ENCODE results near the gene STRN. TPM values are rescaled to one million over a fixed set of nuclear protein-coding genes. Genes with fewer than 3 reads are reported as not detected.
"Not testable (repeated sequence)": the region's sequence is repeated elsewhere in the genome, so short reads cannot be mapped to it uniquely, and the experiment has no call there.

STRN gene
- total and polyA plus RNA-seq, 10 of the 15 experiments (the other 5 are each of a cell fraction or from before 2014, with no cell fraction given) = 1.00 to 19.2 (median 9.1) TPM

DNA sequence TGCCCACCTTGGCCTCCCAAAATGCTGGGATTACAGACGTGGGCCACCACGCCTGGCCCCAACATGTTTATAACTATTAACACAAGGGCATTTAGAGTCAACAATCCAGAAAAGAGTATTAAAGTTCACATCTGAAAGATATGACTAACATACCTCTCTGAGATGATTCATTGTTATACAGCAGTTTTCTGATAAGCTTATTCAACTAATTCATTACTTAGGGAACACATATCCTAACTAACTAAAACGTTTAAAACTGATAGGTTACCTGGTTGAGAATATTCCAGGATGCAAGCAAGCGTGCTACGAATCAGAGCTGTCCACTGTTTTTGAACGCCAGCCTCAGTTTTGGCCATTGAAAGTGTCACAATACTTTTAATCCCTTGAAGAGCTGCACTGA is 34.0 kb upstream of the STRN start:
- no peak overlapping the region for H2AFZ ChIP-seq (ENCODE audit: control insufficient read depth, low read depth, low read length)
- in situ Hi-C loops (cut with MboI) = no loop called here
- RAD21 ChIA-PET (ENCODE audit: unreplicated experiment) = no interaction called here
- H3K4me3 ChIP-seq = no peak overlapping the region
- no TSS peak for BruUV-seq (replicated peaks)
- intact Hi-C loops (cut with micrococcal nuclease; ENCODE audit: unreplicated experiment) = no loop called here
- CTCF ChIA-PET = interaction anchor here (1.0 to 1.5 kb wide), 2 partner anchors 24 to 215 kb away, joined by 3 to 5 read pairs; no protein-coding TSS in a partner anchor
- H4K20me1 ChIP-seq (ENCODE audit: control insufficient read depth, insufficient read depth) = no peaks in the 10 kb centered on the region
- POLR2A ChIA-PET = no interaction called here
- H3K27me3 ChIP-seq (replicated peaks in 1 of 2; ENCODE audit: control insufficient read depth in 2 of 2, insufficient read depth in 2 of 2, low read length in 1 of 2) = no peaks in the 10 kb centered on the region
- no peak overlapping the region for H3K9ac ChIP-seq (ENCODE audit: control insufficient read depth, insufficient read depth, low read length)
- H3K9me3 ChIP-seq (replicated peaks; ENCODE audit: control insufficient read depth, insufficient read depth, low read length) = no peaks in the 10 kb centered on the region
- SMC1A ChIA-PET (ENCODE audit: uncharacterized antibody, unreplicated experiment) = interaction anchor here (1.9 kb wide), 1 partner anchor 180 kb away, joined by 4 read pairs; no protein-coding TSS in a partner anchor
- H3K79me2 ChIP-seq (ENCODE audit: control insufficient read depth, insufficient read depth, low read length) = no peaks in the 10 kb centered on the region
- peaks cover 9% of the 10 kb centered on the region for H3K4me1 ChIP-seq (ENCODE audit: control insufficient read depth, insufficient read depth, low read length)
- H3K36me3 ChIP-seq (ENCODE audit: control insufficient read depth in 2 of 2, insufficient read depth in 2 of 2, low read length in 1 of 2) = peaks cover 1 to 14% of the 10 kb centered on the region in 2 experiments
- ATAC-seq = no peak
- 88% methylated on average over 6 of the region's 6 CpGs for WGBS (ENCODE audit: insufficient coverage, insufficient replicate concordance, low lambda C conversion rate, missing lambda C conversion rate)
- H3K27ac ChIP-seq (ENCODE audit: control insufficient read depth, insufficient read depth) = no peak overlapping the region
- no peak overlapping the region for H3K4me2 ChIP-seq (ENCODE audit: control insufficient read depth, insufficient read depth)
- TF ChIP-seq ZNF622 (IDR thresholded peaks at IDR 0.05) (no peak), BMI1 (IDR thresholded peaks at IDR 0.05; ENCODE audit: borderline replicate concordance) (no peak), GABPA (IDR thresholded peaks at IDR 0.05; ENCODE audit: low read depth) (no peak), EGR1 (IDR thresholded peaks at IDR 0.05; ENCODE audit: borderline replicate concordance in 1 of 2, low read depth in 2 of 2, low read length in 2 of 2) (no peak), MYC (IDR thresholded peaks at IDR 0.05; ENCODE audit: insufficient read depth, insufficient read length, insufficient replicate concordance, low read length, severe bottlenecking) (no peak)
- TF ChIP-seq, protein P1, sequence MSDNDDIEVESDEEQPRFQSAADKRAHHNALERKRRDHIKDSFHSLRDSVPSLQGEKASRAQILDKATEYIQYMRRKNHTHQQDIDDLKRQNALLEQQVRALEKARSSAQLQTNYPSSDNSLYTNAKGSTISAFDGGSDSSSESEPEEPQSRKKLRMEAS (IDR thresholded peaks at IDR 0.05; ENCODE audit: low read depth, low read length) = no peak
- TF ChIP-seq, protein P2, sequence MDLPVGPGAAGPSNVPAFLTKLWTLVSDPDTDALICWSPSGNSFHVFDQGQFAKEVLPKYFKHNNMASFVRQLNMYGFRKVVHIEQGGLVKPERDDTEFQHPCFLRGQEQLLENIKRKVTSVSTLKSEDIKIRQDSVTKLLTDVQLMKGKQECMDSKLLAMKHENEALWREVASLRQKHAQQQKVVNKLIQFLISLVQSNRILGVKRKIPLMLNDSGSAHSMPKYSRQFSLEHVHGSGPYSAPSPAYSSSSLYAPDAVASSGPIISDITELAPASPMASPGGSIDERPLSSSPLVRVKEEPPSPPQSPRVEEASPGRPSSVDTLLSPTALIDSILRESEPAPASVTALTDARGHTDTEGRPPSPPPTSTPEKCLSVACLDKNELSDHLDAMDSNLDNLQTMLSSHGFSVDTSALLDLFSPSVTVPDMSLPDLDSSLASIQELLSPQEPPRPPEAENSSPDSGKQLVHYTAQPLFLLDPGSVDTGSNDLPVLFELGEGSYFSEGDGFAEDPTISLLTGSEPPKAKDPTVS (IDR thresholded peaks at IDR 0.05; ENCODE audit: low read depth, low read length) = no peak
- no peak for DNase-seq (ENCODE audit: low read depth, low spot score)
- FAIRE-seq = no peak

DNA sequence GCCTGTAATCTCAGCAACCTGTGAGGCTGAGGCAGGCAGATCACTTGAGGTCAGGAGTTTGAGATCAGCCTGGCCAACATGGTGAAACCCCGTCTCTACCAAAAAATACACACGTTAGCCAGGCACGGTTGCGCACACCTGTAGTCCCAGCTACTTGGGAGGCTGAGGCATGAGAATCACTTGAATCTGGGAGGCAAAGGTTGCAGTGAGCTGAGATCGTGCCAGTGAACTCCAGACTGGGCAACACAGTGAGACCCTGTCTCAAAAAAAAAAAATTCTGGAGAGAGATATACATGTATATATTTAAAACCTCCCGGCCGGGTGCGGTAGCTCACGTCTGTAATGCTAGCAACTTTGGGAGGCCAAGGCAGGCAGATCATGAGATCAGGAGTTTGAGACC is 33.1 kb upstream of the STRN start:
- intact Hi-C loops (cut with micrococcal nuclease; ENCODE audit: unreplicated experiment); H3K4me2 ChIP-seq (ENCODE audit: control insufficient read depth, insufficient read depth); H3K4me3 ChIP-seq; RAD21 ChIA-PET (ENCODE audit: unreplicated experiment); POLR2A ChIA-PET; H4K20me1 ChIP-seq (ENCODE audit: control insufficient read depth, insufficient read depth); H3K27me3 ChIP-seq (replicated peaks in 1 of 2; ENCODE audit: control insufficient read depth in 2 of 2, insufficient read depth in 2 of 2, low read length in 1 of 2); H3K79me2 ChIP-seq (ENCODE audit: control insufficient read depth, insufficient read depth, low read length); FAIRE-seq; ATAC-seq; H3K4me1 ChIP-seq (ENCODE audit: control insufficient read depth, insufficient read depth, low read length); H3K9ac ChIP-seq (ENCODE audit: control insufficient read depth, insufficient read depth, low read length); BruUV-seq (replicated peaks); SMC1A ChIA-PET (ENCODE audit: uncharacterized antibody, unreplicated experiment); H3K27ac ChIP-seq (ENCODE audit: control insufficient read depth, insufficient read depth); DNase-seq (ENCODE audit: low read depth, low spot score); H2AFZ ChIP-seq (ENCODE audit: control insufficient read depth, low read depth, low read length); in situ Hi-C loops (cut with MboI); H3K9me3 ChIP-seq (replicated peaks; ENCODE audit: control insufficient read depth, insufficient read depth, low read length); CTCF ChIA-PET: not testable (repeated sequence)
- H3K36me3 ChIP-seq (ENCODE audit: control insufficient read depth in 2 of 2, insufficient read depth in 2 of 2, low read length in 1 of 2) = peaks cover 1 to 14% of the 10 kb centered on the region in 2 experiments
- 98% methylated on average over 9 of the region's 9 CpGs for WGBS (ENCODE audit: insufficient coverage, insufficient replicate concordance, low lambda C conversion rate, missing lambda C conversion rate)

Data from GM12878 (cell line).